HEK293 (cell line): Measurements from ENCODE around the gene ACSF2.

ENCODE experiments used
- PRDM1 ChIP-seq: fragments of 450-650 bp; formaldehyde crosslinking; IDR thresholded peaks from 2 replicates; pipeline ENCODE4; 2016; ENCODE audit warnings: missing biosample characterization, missing genetic modification characterization
- TCF7L2 ChIP-seq: IDR thresholded peaks from 2 replicates; pipeline ENCODE4 v1.6.1; 2011; ENCODE audit warnings: low read depth, mild to moderate bottlenecking, inconsistent platforms, low read length, moderate library complexity, borderline replicate concordance
- ZBTB49 ChIP-seq: fragments of 450-650 bp; formaldehyde crosslinking; IDR thresholded peaks from 2 replicates; pipeline ENCODE4 v1.5.1; 2016; ENCODE audit warnings: missing biosample characterization, missing genetic modification characterization, low read depth
- ZNF132 ChIP-seq: fragments of 450-650 bp; formaldehyde crosslinking; IDR thresholded peaks from 2 replicates; pipeline ENCODE4 v1.5.1; 2017; ENCODE audit warnings: missing biosample characterization, missing genetic modification characterization, borderline replicate concordance
- ZNF792 ChIP-seq: fragments of 450-650 bp; formaldehyde crosslinking; IDR thresholded peaks from 2 replicates; pipeline ENCODE4 v1.5.1; 2016; ENCODE audit warnings: missing biosample characterization, missing genetic modification characterization
- TF ChIP-seq, protein P1 (sequence below): fragments of 450-650 bp; formaldehyde crosslinking; IDR thresholded peaks from 2 replicates; pipeline ENCODE4 v1.5.1; 2016; ENCODE audit warnings: missing biosample characterization, missing genetic modification characterization
- TF ChIP-seq, protein P2 (sequence below): fragments of 450-650 bp; formaldehyde crosslinking; IDR thresholded peaks from 2 replicates; pipeline ENCODE4 v1.5.1; 2016; ENCODE audit warnings: missing biosample characterization, missing genetic modification characterization, low read depth
- TF ChIP-seq, protein P3 (sequence below): fragments of 450-650 bp; IDR thresholded peaks from 2 replicates; pipeline ENCODE4 v1.5.1; 2018; ENCODE audit warnings: missing biosample characterization, missing genetic modification characterization

GRCh38 chr17:50474523-50474922 lies 48.5 kb downstream of the ACSF2 start:
- TF ChIP-seq, protein P1, sequence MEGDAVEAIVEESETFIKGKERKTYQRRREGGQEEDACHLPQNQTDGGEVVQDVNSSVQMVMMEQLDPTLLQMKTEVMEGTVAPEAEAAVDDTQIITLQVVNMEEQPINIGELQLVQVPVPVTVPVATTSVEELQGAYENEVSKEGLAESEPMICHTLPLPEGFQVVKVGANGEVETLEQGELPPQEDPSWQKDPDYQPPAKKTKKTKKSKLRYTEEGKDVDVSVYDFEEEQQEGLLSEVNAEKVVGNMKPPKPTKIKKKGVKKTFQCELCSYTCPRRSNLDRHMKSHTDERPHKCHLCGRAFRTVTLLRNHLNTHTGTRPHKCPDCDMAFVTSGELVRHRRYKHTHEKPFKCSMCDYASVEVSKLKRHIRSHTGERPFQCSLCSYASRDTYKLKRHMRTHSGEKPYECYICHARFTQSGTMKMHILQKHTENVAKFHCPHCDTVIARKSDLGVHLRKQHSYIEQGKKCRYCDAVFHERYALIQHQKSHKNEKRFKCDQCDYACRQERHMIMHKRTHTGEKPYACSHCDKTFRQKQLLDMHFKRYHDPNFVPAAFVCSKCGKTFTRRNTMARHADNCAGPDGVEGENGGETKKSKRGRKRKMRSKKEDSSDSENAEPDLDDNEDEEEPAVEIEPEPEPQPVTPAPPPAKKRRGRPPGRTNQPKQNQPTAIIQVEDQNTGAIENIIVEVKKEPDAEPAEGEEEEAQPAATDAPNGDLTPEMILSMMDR (tag by site-specific recombination): no peak
- no peak for TF ChIP-seq ZNF792 (tag by site-specific recombination)
- TF ChIP-seq ZNF132 (tag by site-specific recombination): no peak
- TF ChIP-seq, protein P2, sequence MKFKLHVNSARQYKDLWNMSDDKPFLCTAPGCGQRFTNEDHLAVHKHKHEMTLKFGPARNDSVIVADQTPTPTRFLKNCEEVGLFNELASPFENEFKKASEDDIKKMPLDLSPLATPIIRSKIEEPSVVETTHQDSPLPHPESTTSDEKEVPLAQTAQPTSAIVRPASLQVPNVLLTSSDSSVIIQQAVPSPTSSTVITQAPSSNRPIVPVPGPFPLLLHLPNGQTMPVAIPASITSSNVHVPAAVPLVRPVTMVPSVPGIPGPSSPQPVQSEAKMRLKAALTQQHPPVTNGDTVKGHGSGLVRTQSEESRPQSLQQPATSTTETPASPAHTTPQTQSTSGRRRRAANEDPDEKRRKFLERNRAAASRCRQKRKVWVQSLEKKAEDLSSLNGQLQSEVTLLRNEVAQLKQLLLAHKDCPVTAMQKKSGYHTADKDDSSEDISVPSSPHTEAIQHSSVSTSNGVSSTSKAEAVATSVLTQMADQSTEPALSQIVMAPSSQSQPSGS (tag by site-specific recombination): no peak
- no peak for TF ChIP-seq TCF7L2
- TF ChIP-seq, protein P3, sequence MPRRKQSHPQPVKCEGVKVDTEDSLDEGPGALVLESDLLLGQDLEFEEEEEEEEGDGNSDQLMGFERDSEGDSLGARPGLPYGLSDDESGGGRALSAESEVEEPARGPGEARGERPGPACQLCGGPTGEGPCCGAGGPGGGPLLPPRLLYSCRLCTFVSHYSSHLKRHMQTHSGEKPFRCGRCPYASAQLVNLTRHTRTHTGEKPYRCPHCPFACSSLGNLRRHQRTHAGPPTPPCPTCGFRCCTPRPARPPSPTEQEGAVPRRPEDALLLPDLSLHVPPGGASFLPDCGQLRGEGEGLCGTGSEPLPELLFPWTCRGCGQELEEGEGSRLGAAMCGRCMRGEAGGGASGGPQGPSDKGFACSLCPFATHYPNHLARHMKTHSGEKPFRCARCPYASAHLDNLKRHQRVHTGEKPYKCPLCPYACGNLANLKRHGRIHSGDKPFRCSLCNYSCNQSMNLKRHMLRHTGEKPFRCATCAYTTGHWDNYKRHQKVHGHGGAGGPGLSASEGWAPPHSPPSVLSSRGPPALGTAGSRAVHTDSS (tag by site-specific recombination): no peak
- TF ChIP-seq ZBTB49 (tag by site-specific recombination): no peak
- no peak for TF ChIP-seq PRDM1 (tag by site-specific recombination)
